ENCODE data around the gene CCDC127.
"Not testable (repeated sequence)": the region's sequence is repeated elsewhere in the genome, so short reads cannot be mapped to it uniquely, and the experiment has no call there.

GRCh38 chr5:235527-235926 lies 17.6 kb upstream of the CCDC127 start:
- not testable (repeated sequence) for TF ChIP-seq CTCF (conservative IDR thresholded peaks at IDR 0.05 in 1 of 2, IDR thresholded peaks at IDR 0.05 in 1 of 2; ENCODE audit: extremely low read depth in 1 of 2, insufficient read depth in 1 of 2, low read depth in 1 of 2, low read length in 2 of 2); EZH2 (IDR thresholded peaks at IDR 0.05; ENCODE audit: borderline replicate concordance, low read length)

All from mammary epithelial cell (primary cell).